HCT116 (cell line): ENCODE measurements around the gene FGB. TPM values are rescaled to one million over a fixed set of nuclear protein-coding genes. Genes with fewer than 3 reads are reported as not detected.

ENCODE experiments used
- ATAC-seq: fragments of 200-7000 bp; cut with Tn5 transposase; 2 replicates; pipeline ENCODE4 v1.9.1; 2020; ENCODE audit warnings: mild to moderate bottlenecking, moderate library complexity
- BruUV-seq: library from RNA; stranded (reverse); fragments of 400-500 nt; replicated peaks from 2 replicates; lab custom pipeline; 2021; lab: Mats Ljungman, UMichigan
- CTCF ChIA-PET: fragments of 300-600 bp; sonication (Branson Sonifier 250); formaldehyde crosslinking; loops from one replicate; lab custom pipeline; 2021; ENCODE audit warnings: antibody characterized with exemption; lab: Charles Lee
- POLR2A ChIA-PET: fragments of 300-600, 350-600 bp; sonication (Branson Sonifier 250); formaldehyde crosslinking; loops from one replicate; lab custom pipeline; 2021; ENCODE audit warnings: antibody characterized with exemption; lab: Charles Lee
- RAD21 ChIA-PET, 2 experiments: fragments of 300-600 bp; sonication (Branson Sonifier 250); formaldehyde crosslinking; loops; one replicate each; lab custom pipeline; 2023; ENCODE audit warnings: low total read pairs in 2 of 2; ENCODE audit not compliant: uncharacterized antibody in 2 of 2, unreplicated experiment in 2 of 2, low non-redundant PET in 1 of 2; lab: Charles Lee
- DNase-seq: peaks from one replicate; pipeline ENCODE4 v3.0.0-alpha.2; 2010; ENCODE audit warnings: low read depth, low spot score
- H2AFZ ChIP-seq: fragments of 200-600 bp; shearing (Covaris generic), sonication (generic); 2 replicates; pipeline ENCODE4 v1.6.1; 2017; ENCODE audit warnings: low read depth, mixed run types, mixed read lengths, antibody characterized with exemption, low read length; ENCODE audit not compliant: poor library complexity, severe bottlenecking
- H3K27ac ChIP-seq: 2 replicates; pipeline ENCODE4 v1.5.1; 2012; ENCODE audit warnings: low read depth, low read length
- H3K27me3 ChIP-seq: fragments of 200-600 bp; sonication (generic); 2 replicates; pipeline ENCODE4 v1.6.1; 2016; ENCODE audit warnings: mixed run types, low read length, mixed read lengths; ENCODE audit not compliant: insufficient read depth
- H3K36me3 ChIP-seq, 2 experiments: fragments of 200-500 bp in 1 of 2; fragments of 200-600 bp in 1 of 2; sonication (Bioruptor generic) in 1 of 2; sonication (generic) in 1 of 2; 2 replicates each; pipeline versions ENCODE4 v1.5.1 to v1.6.1; 2014 to 2016; ENCODE audit warnings: low read length in 2 of 2, inconsistent platforms in 1 of 2, mixed read lengths in 1 of 2, mixed run types in 1 of 2; ENCODE audit not compliant: insufficient read depth in 2 of 2, control insufficient read depth in 1 of 2
- H3K4me1 ChIP-seq, 2 experiments: fragments of 200-600 bp in 1 of 2; sonication (generic) in 1 of 2; 2 replicates each; pipeline versions ENCODE4 v1.5.1 to v1.6.1; 2012 to 2017; ENCODE audit warnings: low read length in 2 of 2, inconsistent platforms in 1 of 2, mild to moderate bottlenecking in 1 of 2, mixed read lengths in 1 of 2, mixed run types in 1 of 2, moderate library complexity in 1 of 2; ENCODE audit not compliant: insufficient read depth in 2 of 2, control insufficient read depth in 1 of 2
- H3K4me2 ChIP-seq: fragments of 200-600 bp; sonication (generic); 2 replicates; pipeline ENCODE4 v1.6.1; 2017; ENCODE audit warnings: mixed run types, low read length, mixed read lengths
- H3K4me3 ChIP-seq, 2 experiments: fragments of 200-600 bp in 1 of 2; sonication (generic) in 1 of 2; replicated peaks in 1 of 2; 2 replicates each; pipeline ENCODE4 v1.5.1; 2011 to 2016; ENCODE audit warnings: low read length in 2 of 2, control low read depth in 1 of 2, low read depth in 1 of 2, mild to moderate bottlenecking in 1 of 2, mixed read lengths in 1 of 2, mixed run types in 1 of 2
- H3K79me2 ChIP-seq: fragments of 200-600 bp; sonication (generic); 2 replicates; pipeline ENCODE4 v1.6.1; 2017; ENCODE audit warnings: mild to moderate bottlenecking, mixed run types, low read length, moderate library complexity, mixed read lengths; ENCODE audit not compliant: insufficient read depth
- H3K9ac ChIP-seq: fragments of 200-600 bp; sonication (generic); 2 replicates; pipeline ENCODE4 v1.6.1; 2016; ENCODE audit warnings: low read length, mixed read lengths
- H3K9me2 ChIP-seq: fragments of 200-600 bp; sonication (generic), shearing (Covaris generic); 2 replicates; pipeline ENCODE4 v1.6.1; 2017; ENCODE audit warnings: mixed run types, mild to moderate bottlenecking, moderate library complexity; ENCODE audit not compliant: insufficient read depth
- H3K9me3 ChIP-seq, 2 experiments: fragments of 200-500 bp in 1 of 2; fragments of 200-600 bp in 1 of 2; sonication (Bioruptor generic) in 1 of 2; sonication (generic) in 1 of 2; 2 replicates each; pipeline ENCODE4 v1.6.1; 2014 to 2017; ENCODE audit warnings: low read length in 2 of 2, mixed read lengths in 2 of 2, inconsistent platforms in 1 of 2, low read depth in 1 of 2, mild to moderate bottlenecking in 1 of 2, mixed run types in 1 of 2, moderate library complexity in 1 of 2; ENCODE audit not compliant: control insufficient read depth in 1 of 2, insufficient read depth in 1 of 2
- H4K20me1 ChIP-seq: fragments of 200-600 bp; sonication (generic), shearing (Covaris generic); 2 replicates; pipeline ENCODE4 v1.6.1; 2017; ENCODE audit warnings: mixed run types, mild to moderate bottlenecking, moderate library complexity; ENCODE audit not compliant: insufficient read depth
- CTCF ChIP-seq, 3 experiments: fragments of 200-600 bp in 1 of 3; sonication (generic) in 1 of 3; IDR thresholded peaks in 2 of 3; conservative IDR thresholded peaks in 1 of 3; 2 replicates each; pipeline ENCODE4 v1.5.1; 2012 to 2017; ENCODE audit warnings: low read depth in 2 of 3, low read length in 2 of 3, antibody characterized with exemption in 1 of 3, borderline replicate concordance in 1 of 3, control low read depth in 1 of 3, mild to moderate bottlenecking in 1 of 3, mixed read lengths in 1 of 3, mixed run types in 1 of 3, moderate library complexity in 1 of 3; ENCODE audit not compliant: insufficient read depth in 1 of 3
- EGR1 ChIP-seq: IDR thresholded peaks from 2 replicates; pipeline ENCODE4 v1.6.1; 2012; ENCODE audit warnings: low read depth
- JUND ChIP-seq: IDR thresholded peaks from 2 replicates; pipeline ENCODE4 v1.6.1; 2012
- POLR2AphosphoS5 ChIP-seq: IDR thresholded peaks from 2 replicates; pipeline ENCODE4 v1.6.1; 2011; ENCODE audit warnings: mild to moderate bottlenecking, low read depth, low read length, moderate library complexity
- REST ChIP-seq: IDR thresholded peaks from 2 replicates; pipeline ENCODE4 v1.6.1; 2012; ENCODE audit warnings: low read depth
- SRF ChIP-seq: IDR thresholded peaks from 2 replicates; pipeline ENCODE4 v1.6.1; 2012; ENCODE audit warnings: low read depth
- ZNF274 ChIP-seq: fragments of 200-500 bp; sonication (Bioruptor generic); IDR thresholded peaks from 2 replicates; pipeline ENCODE4 v1.6.1; 2014; ENCODE audit warnings: mild to moderate bottlenecking, low read depth, low read length, inconsistent platforms
- intact Hi-C: fragments of 100-400 bp; cut with micrococcal nuclease; formaldehyde crosslinking; loops from 2 replicates; pipeline ENCODE4 v1.10.0; 2022
- total RNA-seq: library from RNA; stranded (reverse); gene quantifications from one replicate; pipeline ENCODE4 v1.2.1, GENCODE V29; 2021; ENCODE audit not compliant: unreplicated experiment

The FGB gene
- total RNA-seq, 1 experiment from 2014 or later, result 2.0 TPM

GRCh38 chr4:154614306-154614705 lies 51.5 kb downstream of the FGB start (continued):
- TF ChIP-seq REST, result no peak
- TF ChIP-seq EGR1, result no peak

- ATAC-seq (no peak), DNase-seq (no peak)
- no peak overlapping the region for H3K9ac ChIP-seq
- no peaks in the 10 kb centered on the region for H3K9me3 ChIP-seq
- no peak overlapping the region for H3K4me3 ChIP-seq
- RAD21 ChIA-PET, result no interaction called here
- H3K36me3 ChIP-seq, result no peaks in the 10 kb centered on the region
- no peaks in the 10 kb centered on the region for H3K79me2 ChIP-seq
- H2AFZ ChIP-seq, result peak overlapping the region; percentile 6
- no peaks in the 10 kb centered on the region for H4K20me1 ChIP-seq
- no peak overlapping the region for H3K27ac ChIP-seq
- no peaks in the 10 kb centered on the region for H3K9me2 ChIP-seq
- BruUV-seq, result no TSS peak
- H3K4me1 ChIP-seq, result no peaks in the 10 kb centered on the region
- POLR2A ChIA-PET, result no interaction called here
- H3K27me3 ChIP-seq, result no peaks in the 10 kb centered on the region
- CTCF ChIA-PET, result interaction anchor here (1.2 kb wide), 2 partner anchors 56 to 62 kb away, joined by 3 to 5 read pairs; no protein-coding TSS in a partner anchor
- no peak for TF ChIP-seq CTCF (IDR thresholded peaks at IDR 0.05 in 2 of 3, conservative IDR thresholded peaks at IDR 0.05 in 1 of 3; ENCODE audit: borderline replicate concordance in 1 of 3, insufficient read depth in 1 of 3, low read depth in 2 of 3, low read length in 2 of 3)
- TF ChIP-seq REST, result no peak
- TF ChIP-seq SRF, result no peak
- no peak for TF ChIP-seq JUND
- no peak for TF ChIP-seq ZNF274
- no peak for TF ChIP-seq POLR2AphosphoS5
- no peak overlapping the region for H3K4me2 ChIP-seq
- intact Hi-C loops, result loop anchor here (10.0 kb wide), 1 partner anchor 840 kb away; no protein-coding TSS in a partner anchor
These were observed 52.4 kb downstream of the FGB start for GRCh38 chr4:154615211-154615610.
